ENCODE results near the gene TAX1BP3.

The TAX1BP3 gene

DNA sequence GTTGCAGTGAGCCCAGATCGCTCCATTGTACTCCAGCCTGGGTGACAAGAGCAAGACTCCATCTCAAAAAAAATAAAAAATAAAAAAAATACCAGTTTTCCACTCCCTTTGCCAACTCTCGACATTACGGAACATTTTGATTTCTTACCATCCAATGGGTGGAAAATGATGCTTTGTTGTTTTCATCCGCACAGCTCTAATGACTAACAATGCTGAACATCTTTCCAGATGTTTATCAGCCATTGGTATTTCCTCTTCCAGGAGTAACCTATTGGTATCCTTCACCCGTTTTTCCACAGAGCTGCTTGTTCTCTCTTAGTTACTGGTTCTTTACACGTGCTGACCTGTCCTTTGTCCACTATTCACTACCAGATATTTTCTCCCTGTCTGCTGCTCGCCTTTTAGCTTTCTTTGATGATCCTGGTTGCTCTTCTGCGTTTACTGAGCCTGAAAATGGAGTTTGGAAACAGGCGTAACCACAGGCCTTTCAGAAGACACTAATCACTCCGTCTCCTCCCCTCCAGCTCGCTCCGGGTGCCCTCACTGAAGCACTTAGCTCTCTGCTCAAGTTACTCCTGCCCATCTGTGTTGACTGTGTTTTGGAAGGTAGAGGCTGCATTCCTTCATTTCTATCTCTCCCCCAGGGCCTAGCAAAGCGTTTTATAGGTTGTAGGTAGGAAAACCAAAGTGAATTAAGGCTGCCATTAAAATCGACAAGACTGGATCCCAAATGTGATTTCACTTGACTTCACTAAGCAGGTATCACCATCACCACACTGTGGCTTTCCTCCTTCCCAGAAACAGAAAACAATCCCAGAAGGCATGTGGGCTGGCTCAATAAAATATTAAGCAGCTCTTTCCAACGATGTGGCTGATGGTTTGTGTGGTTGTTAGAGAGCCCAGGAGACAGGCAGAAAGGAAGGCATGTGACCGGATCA is 41.3 kb downstream of the TAX1BP3 start:
- DNase-seq (ENCODE audit: low spot score) = no peak

DNA sequence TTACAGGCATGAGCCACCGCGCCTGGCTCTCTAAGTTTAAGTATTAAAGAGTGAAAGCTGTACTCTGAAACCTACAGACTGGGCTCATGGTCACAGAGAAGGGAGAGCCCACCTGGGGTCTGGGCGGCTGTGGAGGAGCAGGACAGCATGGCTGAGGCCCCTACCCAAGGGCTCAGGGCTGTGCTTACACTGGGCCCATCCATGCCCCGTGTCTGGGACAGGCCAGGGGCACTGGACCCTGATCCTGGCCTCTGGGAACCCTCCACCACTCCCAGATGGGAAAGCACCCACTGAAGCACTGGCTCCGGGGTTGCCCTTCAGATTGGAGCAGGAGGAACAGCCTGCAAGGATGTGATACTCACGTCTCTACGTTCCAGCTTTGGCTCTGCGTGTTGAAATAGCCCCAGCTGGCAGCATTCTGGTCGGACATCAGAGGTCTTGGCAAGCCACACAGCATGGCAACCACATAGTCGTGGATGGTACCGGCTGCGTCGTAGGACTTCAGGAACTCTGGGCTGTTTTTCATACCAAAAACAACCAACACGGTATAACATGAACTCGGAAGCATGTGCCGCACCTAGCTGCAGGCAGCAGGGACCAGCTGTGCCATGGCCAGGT is 45.3 kb downstream of the TAX1BP3 start:
- DNase-seq (ENCODE audit: low spot score) = no peak

DNA sequence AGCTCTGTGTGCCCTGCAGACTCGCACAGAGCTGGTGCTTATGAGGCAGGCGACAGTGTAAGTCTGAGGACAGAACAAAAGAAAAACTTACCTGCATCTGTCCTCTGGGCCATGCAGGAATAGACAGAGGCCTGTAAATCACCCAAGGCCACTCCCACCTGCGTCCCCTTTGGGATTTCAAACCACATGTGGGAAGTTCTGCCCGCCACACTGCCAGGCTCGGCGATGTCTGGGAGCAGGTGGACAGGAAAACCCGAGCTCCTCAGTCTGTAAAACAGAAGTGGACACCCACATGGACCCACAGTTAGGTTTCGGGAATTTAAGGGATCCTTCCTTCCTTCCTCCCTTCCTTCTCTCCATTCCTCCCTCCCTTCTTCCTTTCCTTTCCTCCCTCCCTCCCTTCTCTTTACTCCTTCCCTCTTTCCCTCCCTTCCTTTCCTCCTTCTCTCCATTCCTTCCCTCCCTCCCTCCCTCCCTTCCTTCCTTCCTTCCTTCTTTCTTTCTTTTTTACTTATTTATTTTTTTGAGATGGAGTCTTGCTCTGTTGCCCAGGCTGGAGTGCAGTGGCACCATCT is 47.1 kb downstream of the TAX1BP3 start:
- DNase-seq (ENCODE audit: low spot score) = no peak

DNA sequence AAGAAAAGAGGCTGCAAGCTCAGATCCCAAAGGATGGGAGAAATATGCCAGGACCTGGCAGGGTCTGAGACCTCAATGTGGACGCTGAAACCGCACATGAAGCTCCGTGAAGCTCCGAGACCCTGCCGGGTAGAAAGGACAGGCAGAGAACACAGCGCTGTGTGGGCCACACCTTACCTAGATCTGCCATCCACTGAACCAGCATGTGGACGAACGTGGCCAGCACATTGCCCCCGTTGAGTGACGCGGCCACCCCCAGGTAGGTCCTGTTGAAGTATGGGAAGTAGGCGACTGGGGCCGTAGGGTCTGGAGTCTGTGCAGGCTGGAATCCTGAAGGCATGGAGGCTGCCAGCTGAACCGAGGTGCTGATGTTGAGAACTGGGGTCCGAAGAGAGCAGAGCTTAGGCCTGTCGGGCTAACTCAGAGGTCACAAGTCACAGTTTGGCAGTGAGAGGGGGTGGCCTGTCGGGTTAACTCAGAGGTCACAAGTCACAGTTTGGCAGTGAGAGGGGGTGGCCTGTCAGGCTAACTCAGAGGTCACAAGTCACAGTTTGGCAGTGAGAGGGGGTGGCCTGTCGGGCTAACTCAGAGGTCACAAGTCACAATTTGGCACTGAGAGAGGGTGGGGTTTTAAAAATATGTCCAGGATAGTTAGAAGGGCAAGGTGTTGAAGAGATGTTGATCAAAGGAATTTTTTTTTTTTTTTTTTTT is 53.1 kb downstream of the TAX1BP3 start:
- no peak for DNase-seq (ENCODE audit: low spot score)

DNA sequence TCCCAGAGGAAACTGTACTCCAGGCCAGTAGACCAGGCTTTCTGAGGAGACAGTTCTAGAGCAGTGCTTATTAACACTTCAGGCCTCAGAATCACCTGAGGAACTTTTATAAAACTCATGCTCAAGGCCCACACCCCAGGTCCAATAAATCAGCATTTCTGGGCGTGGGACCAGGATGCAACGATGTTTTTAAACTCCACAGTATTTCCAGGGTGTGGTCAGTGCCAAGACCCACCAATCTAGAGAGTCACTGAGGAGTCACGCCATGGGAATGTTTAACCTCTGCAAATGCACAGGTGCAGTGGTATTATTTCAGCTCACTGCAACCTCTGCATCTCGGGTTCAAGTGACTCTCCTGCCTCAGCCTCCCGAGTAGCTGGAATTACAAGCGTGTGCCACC is 55.3 kb downstream of the TAX1BP3 start:
- no peak for DNase-seq (ENCODE audit: low spot score)
